AG10803 (cell line): ENCODE data around the gene CTSL.

Source experiments
- DNase-seq: peaks from one replicate; pipeline ENCODE4 v3.0.0; 2010; ENCODE audit warnings: low read depth
- H3K4me3 ChIP-seq: 2 replicates; pipeline ENCODE4 v1.5.1; 2011; ENCODE audit warnings: mild to moderate bottlenecking, low read length, control low read depth
- TF ChIP-seq, protein P1 (sequence below): conservative IDR thresholded peaks from 2 replicates; pipeline ENCODE4 v1.5.1; 2011; ENCODE audit warnings: mild to moderate bottlenecking, low read length, control low read depth, inconsistent platforms

CTSL gene

DNA sequence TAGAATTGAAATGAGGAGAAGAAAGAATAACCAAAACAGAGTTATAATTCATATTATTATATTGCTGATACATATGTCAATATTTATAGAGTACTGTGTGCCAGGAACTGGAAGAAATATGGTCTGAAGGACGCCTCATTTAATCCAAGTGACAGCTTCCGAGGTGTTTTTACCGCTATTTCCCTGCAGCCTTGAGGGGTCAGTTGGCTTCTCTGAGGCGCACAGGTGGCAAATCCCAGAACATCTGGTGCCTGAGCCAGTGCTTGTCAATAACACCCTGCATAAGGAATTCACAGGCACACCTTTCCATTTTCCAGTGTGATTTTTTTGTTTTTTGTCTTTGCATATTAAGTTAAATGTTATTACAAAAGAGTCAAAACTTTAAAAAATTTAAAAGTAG, 43.3 kb upstream of the CTSL start:
- TF ChIP-seq, protein P1, sequence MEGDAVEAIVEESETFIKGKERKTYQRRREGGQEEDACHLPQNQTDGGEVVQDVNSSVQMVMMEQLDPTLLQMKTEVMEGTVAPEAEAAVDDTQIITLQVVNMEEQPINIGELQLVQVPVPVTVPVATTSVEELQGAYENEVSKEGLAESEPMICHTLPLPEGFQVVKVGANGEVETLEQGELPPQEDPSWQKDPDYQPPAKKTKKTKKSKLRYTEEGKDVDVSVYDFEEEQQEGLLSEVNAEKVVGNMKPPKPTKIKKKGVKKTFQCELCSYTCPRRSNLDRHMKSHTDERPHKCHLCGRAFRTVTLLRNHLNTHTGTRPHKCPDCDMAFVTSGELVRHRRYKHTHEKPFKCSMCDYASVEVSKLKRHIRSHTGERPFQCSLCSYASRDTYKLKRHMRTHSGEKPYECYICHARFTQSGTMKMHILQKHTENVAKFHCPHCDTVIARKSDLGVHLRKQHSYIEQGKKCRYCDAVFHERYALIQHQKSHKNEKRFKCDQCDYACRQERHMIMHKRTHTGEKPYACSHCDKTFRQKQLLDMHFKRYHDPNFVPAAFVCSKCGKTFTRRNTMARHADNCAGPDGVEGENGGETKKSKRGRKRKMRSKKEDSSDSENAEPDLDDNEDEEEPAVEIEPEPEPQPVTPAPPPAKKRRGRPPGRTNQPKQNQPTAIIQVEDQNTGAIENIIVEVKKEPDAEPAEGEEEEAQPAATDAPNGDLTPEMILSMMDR, result no peak
- DNase-seq, result no peak
- H3K4me3 ChIP-seq, result no peak overlapping the region

DNA sequence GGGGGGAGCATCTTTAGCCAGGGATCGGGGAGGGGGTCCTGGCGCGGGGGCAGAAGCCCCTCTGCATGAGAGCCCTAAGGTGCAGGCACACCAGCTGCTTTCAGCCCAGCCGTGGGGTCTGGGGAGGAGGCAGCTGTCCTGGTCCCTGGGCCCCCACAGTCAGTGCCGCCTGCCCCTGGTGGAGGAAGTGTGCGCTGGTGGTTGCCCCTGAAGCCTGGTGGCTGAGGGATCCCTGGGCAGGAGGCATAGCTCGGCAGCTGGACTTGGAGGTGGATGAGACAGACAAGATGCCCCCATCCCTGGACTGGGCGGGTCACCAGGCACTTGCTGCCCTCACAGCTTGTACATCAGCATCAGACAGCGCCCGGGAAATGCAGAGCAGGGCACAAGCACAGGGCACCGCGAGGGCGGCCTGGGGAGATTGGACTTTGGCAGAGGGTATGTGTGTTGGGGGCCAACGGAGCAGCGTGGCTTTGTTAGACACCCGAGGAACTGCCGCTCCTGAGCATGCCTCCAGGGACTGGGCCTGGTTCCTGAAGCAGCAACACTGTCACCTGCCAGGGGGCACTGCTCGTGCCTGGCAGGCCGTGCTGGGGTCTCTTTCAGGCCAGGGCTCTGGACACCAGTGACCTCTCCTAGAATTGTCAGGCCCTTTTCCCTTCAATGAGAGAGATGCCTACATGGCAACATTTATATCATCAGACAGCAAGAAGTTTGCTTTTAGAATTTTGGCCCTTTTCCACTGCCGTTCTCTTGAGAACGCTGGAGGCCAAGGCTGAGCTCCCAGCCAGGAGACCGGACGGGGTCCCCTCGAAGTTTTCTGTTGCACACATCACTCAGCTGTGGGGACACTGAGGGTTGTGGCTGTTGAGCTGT, 41.9 kb upstream of the CTSL start:
- TF ChIP-seq, protein P1, result no peak
- no peak overlapping the region for H3K4me3 ChIP-seq
- DNase-seq, result no peak

DNA sequence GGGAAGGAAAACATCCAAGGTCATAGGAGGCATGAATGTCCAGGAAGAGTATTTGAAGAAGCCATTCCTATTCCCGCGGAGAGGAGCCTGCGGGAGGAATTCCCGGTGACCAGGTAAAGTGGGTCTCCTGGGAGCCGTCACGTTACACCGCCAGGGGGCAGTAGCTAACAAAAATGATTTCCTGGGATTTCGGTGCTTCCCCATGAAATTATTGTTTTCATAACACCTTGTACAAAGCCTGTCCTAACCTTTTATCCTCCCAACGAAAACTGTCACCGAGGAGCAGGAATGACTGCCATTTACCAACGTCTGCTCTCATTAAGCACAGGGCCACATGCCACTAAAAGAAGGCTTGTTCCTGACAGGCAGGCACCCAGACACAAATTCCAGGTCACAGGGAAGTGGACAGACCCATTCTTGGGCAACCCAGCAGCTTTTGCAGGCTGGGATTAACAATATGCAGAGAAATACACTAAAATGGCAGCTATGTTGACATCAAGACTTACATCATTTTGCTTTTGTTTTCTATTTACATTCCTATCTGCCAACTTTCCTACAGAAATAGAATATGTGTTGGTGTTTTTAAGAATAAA, 41.2 kb upstream of the CTSL start:
- no peak overlapping the region for H3K4me3 ChIP-seq
- TF ChIP-seq, protein P1, result peak; percentile 80
- peak; percentile 19 for DNase-seq

DNA sequence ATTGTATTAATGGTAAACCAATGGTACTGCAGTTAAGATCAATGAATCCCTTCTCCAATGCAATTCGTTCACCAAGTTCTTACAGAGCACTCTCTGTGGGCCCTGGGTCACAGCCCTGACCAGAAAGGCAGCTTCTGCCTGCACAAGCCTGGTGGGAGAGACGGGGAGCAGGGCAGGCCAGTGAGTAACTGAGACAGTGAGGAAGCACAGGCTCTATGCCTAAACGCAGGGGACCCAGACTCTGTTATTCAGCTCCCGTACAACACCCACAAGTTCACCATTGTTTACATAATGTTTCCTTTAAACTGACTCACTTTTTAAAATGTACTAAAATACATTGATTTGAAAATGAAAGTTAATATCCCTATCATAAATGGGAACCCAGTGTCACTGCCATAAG, 40.5 kb upstream of the CTSL start:
- no peak for DNase-seq
- TF ChIP-seq, protein P1, result no peak
- no peak overlapping the region for H3K4me3 ChIP-seq

DNA sequence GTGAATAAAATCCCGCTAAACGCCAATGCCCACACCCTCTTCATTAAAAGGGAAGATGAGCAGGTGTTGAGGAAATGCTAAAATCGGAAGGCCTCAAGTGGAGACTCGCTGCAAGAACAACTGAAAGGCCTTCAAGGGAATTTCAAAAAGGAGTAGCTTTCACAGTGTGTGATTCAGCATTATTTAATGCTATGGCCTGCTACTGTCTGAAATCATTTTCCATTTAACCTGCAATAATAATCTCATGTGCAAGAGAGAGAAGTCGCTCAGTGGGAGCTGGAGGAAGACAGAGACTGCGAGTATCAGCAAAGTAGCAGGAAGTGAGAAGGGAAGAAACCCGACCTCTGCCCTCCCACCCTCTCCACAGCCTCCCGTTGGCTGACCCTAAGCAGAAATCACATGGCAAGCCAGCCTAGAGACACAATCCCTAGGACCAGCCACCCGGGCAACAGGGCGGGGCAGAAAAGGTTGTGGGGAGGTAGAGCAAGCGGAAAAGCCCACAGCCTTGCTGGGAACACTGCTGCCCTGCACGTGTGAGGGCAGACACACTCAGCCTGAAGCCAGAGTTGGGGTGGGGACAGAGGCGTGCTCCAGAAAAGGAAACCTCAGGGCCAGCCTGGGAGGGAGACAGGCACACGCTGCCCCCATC, 39.9 kb upstream of the CTSL start:
- no peak overlapping the region for H3K4me3 ChIP-seq
- TF ChIP-seq, protein P1, result no peak
- DNase-seq, result no peak

DNA sequence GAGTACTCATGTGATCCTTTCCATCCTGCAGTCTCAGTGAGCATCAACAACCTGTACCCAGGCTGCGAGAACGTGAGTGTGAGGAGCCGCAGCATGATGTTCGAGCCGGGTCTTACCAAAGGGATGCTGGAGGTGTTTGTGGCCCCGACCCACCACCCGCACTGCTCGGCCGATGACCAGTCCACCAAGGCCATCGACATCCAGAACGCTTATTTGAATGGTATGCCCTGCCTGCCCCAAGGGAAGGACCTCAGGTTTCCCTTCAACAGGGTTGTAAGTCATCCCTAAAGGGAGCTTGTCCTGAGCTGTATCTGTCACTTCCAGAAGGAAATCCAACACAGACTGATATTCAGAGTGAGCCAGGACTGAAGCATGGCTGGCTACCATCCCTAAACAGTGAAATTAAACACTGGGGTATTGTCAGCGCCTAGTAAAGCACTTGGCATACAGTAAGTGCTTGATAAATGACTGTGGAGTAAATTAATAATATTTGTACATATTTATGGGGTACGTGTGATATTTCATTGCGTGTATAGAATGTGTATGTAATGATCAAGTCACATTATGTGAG, 39.3 kb upstream of the CTSL start:
- TF ChIP-seq, protein P1, result no peak
- no peak for DNase-seq
- H3K4me3 ChIP-seq, result no peak overlapping the region
